ENCODE measurements around the gene SPATA9. TPM values are rescaled to one million over a fixed set of nuclear protein-coding genes. Genes with fewer than 3 reads are reported as not detected.

SPATA9 gene
- polyA plus RNA-seq, 1 of the 3 experiments (the other 2 are of a cell fraction) = 0.07 TPM

- Histone ChIP-seq H3K4me3 (ENCODE audit: low read depth in 2 of 2, low read length in 1 of 2) (no peak overlapping the region), H3K9me3 (no peaks in the 10 kb centered on the region), H3K36me3 (replicated peaks in 1 of 2; ENCODE audit: control insufficient read depth in 1 of 2, insufficient read depth in 2 of 2, low read length in 1 of 2) (no peaks in the 10 kb centered on the region), H3K4me2 (no peak overlapping the region), H3K9me2 (no peaks in the 10 kb centered on the region), H3K79me2 (ENCODE audit: insufficient read depth) (no peaks in the 10 kb centered on the region), H3K9ac (no peak overlapping the region), H2AFZ (ENCODE audit: low read depth) (no peak overlapping the region), H3F3A (replicated peaks; ENCODE audit: insufficient read depth) (no peaks in the 10 kb centered on the region), H3K4me1 (ENCODE audit: control insufficient read depth in 1 of 2, insufficient read depth in 2 of 2, low read depth in 1 of 2, low read length in 1 of 2) (no peaks in the 10 kb centered on the region; a peak in 1 of 4 replicates), H4K20me1 (ENCODE audit: insufficient read depth) (no peaks in the 10 kb centered on the region), H3K27ac (ENCODE audit: low read depth in 2 of 2, low read length in 1 of 2) (no peak overlapping the region), H3K27me3 (ENCODE audit: insufficient read depth) (no peaks in the 10 kb centered on the region)
- CTCF ChIA-PET = no interaction called here
- TF ChIP-seq ZBTB33 (IDR thresholded peaks at IDR 0.05; ENCODE audit: borderline replicate concordance, low read depth) = no peak
- no peak for TF ChIP-seq USF2 (IDR thresholded peaks at IDR 0.05; ENCODE audit: borderline replicate concordance, low read depth, low read length)
- TF ChIP-seq TCF12 (IDR thresholded peaks at IDR 0.05) = no peak
- TF ChIP-seq FOXJ3 (CRISPR knock-in tag; IDR thresholded peaks at IDR 0.05) = no peak
- no peak for TF ChIP-seq USF1 (IDR thresholded peaks at IDR 0.05; ENCODE audit: borderline replicate concordance, low read depth)
- TF ChIP-seq POLR2AphosphoS5 (IDR thresholded peaks at IDR 0.05; ENCODE audit: low read depth, low read length) = no peak
- TF ChIP-seq RXRA (IDR thresholded peaks at IDR 0.05; ENCODE audit: borderline replicate concordance, low read depth) = no peak
- no peak for TF ChIP-seq JUND (IDR thresholded peaks at IDR 0.05)
- no peak for TF ChIP-seq CTCF (IDR thresholded peaks at IDR 0.05)
- 73% methylated on average over 1 of the region's 1 CpG for WGBS (ENCODE audit: low lambda C conversion rate)
- POLR2A ChIA-PET = no interaction called here
- no peak for DNase-seq
Observed at GRCh38 chr5:95689680-95690079, 6.9 kb upstream of the SPATA9 start.

GRCh38 chr5:95686651-95687050, 3.9 kb upstream of the SPATA9 start:
- CTCF ChIA-PET = interaction anchor here (1.0 kb wide), 1 partner anchor 21 kb away, joined by 3 read pairs; no protein-coding TSS in a partner anchor
- H3K9me3 ChIP-seq = no peaks in the 10 kb centered on the region
- H3K9ac ChIP-seq = no peak overlapping the region
- 0 out of 2 replicates have a peak overlapping the region, but pooled peaks have one; percentile 38 for H2AFZ ChIP-seq (ENCODE audit: low read depth)
- DNase-seq = no peak
- no peaks in the 10 kb centered on the region for H3F3A ChIP-seq (replicated peaks; ENCODE audit: insufficient read depth)
- WGBS (ENCODE audit: low lambda C conversion rate) = 43% methylated on average over 2 of the region's 2 CpGs
- no peak overlapping the region for H3K4me2 ChIP-seq
- H3K27me3 ChIP-seq (ENCODE audit: insufficient read depth) = no peaks in the 10 kb centered on the region
- no peaks in the 10 kb centered on the region for H4K20me1 ChIP-seq (ENCODE audit: insufficient read depth)
- no peak overlapping the region for H3K4me3 ChIP-seq (ENCODE audit: low read depth in 2 of 2, low read length in 1 of 2)
- H3K27ac ChIP-seq (ENCODE audit: low read depth in 2 of 2, low read length in 1 of 2) = no peak overlapping the region
- POLR2A ChIA-PET = no interaction called here
- no peaks in the 10 kb centered on the region for H3K9me2 ChIP-seq
- H3K36me3 ChIP-seq (replicated peaks in 1 of 2; ENCODE audit: control insufficient read depth in 1 of 2, insufficient read depth in 2 of 2, low read length in 1 of 2) = no peaks in the 10 kb centered on the region
- TF ChIP-seq SMC3 (IDR thresholded peaks at IDR 0.05; ENCODE audit: low read depth, low read length) (no peak), JUND (IDR thresholded peaks at IDR 0.05) (peak; percentile 24; the same call in 1 of the 2 replicates), TEAD4 (IDR thresholded peaks at IDR 0.05; ENCODE audit: borderline replicate concordance, insufficient read depth) (peak; percentile 53; the same call in 1 of the 2 replicates), TCF12 (IDR thresholded peaks at IDR 0.05) (peak; percentile 46), CTCF (IDR thresholded peaks at IDR 0.05) (no peak), FOSL2 (IDR thresholded peaks at IDR 0.05; ENCODE audit: borderline replicate concordance, low read depth) (peak; percentile 26; the same call in 1 of the 2 replicates)
- H3K4me1 ChIP-seq (ENCODE audit: control insufficient read depth in 1 of 2, insufficient read depth in 2 of 2, low read depth in 1 of 2, low read length in 1 of 2) = no peaks in the 10 kb centered on the region
- no peaks in the 10 kb centered on the region for H3K79me2 ChIP-seq (ENCODE audit: insufficient read depth)
